Fibroblast of the conjunctiva (primary cell): ENCODE data around the gene RRP1.
"Not testable (repeated sequence)": the region's sequence is repeated elsewhere in the genome, so short reads cannot be mapped to it uniquely, and the experiment has no call there.

Experiments used
- DNase-seq: peaks from one replicate; pipeline ENCODE4 v3.0.0-alpha.2; 2010; ENCODE audit warnings: low read depth

Gene RRP1

DNA sequence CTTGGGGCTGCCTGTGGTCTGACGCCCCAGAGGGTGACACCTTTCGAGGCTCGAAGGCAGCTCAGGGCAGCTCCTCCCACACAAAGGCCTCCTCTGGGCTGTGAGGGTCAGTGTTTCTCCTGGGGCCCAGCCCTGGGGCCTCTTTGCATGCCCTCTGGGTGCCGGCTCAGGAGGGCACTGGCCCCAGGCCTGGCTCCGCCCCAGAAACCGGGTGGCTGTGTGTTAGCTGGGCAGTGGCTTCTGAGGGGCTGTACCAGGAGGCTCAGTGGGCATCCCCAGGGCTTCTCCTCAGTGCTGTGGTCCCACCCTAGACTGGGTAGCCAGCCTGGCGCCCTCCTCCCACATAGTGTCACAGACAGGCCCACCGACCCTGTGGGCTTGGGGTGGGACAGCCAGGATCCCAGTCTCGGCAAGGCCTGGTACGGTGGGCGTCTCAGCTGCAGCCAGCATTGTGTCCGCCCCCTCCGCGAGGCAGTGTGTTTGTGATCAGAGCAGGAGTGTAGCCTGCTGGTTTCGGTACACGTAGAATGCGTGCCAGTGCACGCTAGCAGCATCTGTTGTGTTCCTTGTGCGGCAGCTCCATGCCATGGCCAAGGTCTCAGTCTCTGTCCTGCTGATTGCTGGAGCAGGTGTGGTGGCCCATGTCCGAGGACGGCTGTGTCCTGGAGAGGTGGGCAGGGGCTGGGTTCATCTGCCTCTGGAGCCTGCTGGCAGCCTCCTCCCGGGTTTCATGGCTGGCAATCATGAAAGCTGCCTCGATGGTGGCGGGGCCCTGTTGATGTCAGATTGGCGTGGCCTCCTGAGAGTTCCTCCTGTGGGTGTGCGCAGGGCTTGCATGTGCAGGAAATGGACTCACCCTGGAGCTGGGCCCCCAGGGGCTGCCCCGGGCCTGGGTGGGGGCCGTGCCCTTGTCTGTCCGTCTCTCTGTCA, 28.0 kb downstream of the RRP1 start:
- no peak for DNase-seq

GRCh38 chr21:43818685-43819084, 29.3 kb downstream of the RRP1 start:
- DNase-seq, result no peak

DNA sequence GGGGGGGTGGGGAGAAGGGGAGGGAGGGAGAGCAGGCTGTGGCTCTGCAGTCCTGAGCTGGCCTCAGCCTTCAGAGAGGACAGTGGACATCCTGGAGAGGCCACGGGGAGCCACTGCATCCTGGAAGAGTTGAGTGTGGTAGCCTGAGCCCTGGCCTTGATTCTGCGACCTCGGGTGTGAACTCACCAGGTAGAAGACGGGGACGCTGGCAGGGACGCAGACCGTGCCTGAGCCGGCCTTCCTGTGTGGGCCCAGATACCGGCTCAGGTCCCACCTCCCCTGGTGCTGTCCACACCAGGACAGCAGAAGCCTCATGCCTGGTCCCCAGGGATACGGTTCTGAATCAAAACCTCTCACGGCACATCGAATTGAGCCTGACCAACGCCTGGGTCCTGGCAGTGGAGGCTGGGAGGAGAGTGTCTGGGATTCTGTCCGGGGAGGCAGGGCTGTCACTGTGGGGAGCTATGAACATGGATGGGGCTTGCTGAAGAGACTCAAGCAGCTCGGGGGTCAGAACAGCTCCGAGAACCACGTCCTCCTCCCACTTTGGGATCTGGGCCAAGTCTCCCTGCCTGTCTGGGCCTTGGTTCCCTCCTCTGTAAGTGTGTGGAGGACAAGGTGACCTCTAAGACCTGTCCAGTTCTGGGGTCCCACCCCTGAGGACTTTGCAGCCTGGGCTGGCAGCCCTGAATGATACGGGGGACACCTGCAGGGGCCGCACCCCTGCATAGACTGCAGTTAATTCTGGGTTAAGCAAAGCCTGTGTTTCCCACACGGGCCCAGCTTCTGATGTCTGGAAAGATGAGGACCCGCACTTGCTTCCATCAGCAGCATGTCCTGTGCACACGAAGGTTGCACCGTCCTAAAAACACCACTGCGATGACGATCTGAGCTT, 30.4 kb downstream of the RRP1 start:
- no peak for DNase-seq

- DNase-seq, result no peak
Measured at GRCh38 chr21:43820466-43820865, 31.1 kb downstream of the RRP1 start.

GRCh38 chr21:43822166-43822565, 32.8 kb downstream of the RRP1 start:
- not testable (repeated sequence) for DNase-seq

GRCh38 chr21:43822741-43823140, 33.4 kb downstream of the RRP1 start:
- DNase-seq, result not testable (repeated sequence)

DNA sequence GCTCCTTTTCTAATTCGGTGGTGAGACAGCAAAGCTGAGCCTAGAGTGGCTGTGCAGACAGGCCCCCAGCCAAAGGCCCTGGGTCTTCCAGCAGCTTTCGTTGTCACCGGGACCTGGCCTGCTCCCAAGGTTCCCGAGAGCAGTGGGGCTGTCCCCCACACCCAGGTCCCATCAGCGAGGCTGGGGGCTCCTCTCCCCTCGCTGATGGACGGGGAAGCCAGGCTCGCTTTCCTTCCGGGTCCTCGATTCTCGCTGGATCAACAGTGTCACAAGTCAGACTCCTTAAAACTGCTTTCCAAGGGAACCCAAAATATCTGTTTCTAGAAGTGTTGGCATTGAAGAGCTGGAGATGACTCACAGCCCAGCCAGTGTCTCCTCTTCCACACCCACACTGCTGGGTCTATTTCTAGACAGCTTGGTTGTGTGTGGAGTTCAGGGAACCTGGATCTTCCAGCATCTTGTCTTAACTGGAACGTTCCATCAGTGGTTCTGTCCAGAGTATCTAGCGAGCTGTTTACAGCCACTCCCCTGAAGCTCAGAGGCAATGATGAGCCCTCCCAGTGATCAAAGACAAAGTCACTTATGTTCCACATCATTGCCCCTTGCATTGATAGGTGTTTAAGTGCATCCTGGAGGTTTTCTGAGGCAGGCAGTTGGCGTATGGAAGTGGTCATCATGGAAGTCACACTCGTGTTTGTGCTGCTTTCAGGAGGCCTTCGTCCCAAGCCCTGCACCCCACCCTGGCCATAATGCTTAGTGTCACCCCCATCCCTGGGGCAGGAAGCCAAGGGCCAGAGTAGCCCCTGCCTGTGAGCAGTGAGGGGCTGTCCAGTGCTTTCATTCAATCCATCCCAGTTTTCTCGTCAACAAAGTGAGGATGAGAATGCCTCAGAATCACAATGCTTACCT, 35.2 kb downstream of the RRP1 start:
- DNase-seq, result peak; percentile 17

GRCh38 chr21:43825242-43825935, 36.0 kb downstream of the RRP1 start:
- DNase-seq, result no peak

GRCh38 chr21:43825936-43826622, 36.7 kb downstream of the RRP1 start:
- no peak for DNase-seq

DNA sequence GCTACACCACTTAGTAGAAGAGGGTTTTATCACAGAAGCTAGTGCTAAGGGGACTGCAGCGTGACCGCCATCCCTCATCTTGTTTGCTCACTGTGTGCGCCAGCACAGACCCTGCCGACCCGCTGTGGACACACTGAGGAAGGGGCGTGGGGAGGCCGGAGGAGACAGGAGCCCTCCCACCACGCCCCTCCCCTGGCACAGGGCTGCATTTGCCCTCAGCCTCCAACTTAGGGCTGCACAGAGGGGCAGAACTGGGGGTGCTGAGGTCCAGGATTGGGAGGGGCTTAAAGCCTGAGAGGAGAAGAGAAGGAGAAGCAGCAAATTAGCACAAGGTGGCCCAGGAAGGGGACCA, 37.2 kb downstream of the RRP1 start:
- no peak for DNase-seq

DNA sequence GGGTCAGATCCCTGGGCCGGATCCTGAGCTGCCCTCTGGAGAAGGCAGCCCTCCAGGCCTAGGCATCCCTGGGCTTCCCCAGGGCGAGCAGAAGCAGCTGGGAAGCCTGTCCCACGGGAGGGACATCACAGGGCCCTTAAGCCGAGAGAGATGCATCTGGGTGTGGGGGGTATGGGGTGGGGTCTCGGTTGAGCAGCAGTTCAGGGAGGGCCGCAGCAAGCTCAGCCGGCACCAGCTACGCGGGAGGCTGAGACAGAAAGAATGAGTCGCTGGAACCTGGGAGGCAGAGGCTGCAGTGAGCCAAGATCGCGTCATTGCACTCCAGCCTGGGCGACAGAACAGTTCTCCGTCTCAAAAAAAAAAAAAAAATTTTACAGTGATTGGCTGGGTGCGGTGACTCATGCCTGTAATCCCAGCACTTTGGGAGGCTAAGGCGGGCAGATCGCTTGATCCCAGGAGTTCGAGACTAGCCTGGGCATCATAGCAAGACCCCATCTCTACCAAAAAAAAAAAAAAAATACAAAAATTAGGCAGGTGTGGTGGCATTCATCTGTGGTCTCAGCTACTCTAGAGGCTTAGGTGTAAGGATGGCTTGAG, 37.7 kb downstream of the RRP1 start:
- DNase-seq, result peak; percentile 9

GRCh38 chr21:43829161-43829560, 39.8 kb downstream of the RRP1 start:
- no peak for DNase-seq

- DNase-seq, result no peak
Measured at GRCh38 chr21:43829575-43830119, 40.3 kb downstream of the RRP1 start.

DNA sequence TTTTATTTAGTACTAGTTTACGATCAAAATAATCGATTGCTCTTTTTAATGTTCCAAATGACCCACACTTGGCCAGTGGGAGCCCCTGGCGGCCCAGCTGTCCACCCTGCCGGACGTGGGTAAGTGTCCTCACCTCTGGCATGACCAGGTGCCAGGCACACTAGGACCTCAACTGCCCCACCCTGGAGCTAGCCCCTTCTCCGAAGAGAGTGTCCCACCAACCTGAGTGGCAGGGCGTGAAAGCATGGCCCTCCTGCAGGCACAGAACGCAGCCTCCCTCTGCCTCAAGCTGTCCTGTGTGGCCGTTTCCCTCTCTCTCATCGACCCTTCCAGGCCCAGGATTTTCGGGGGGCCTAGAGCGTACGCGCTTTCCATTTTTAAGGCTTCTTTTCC, 42.8 kb downstream of the RRP1 start:
- no peak for DNase-seq

GRCh38 chr21:43832648-43833047, 43.3 kb downstream of the RRP1 start:
- no peak for DNase-seq

- no peak for DNase-seq
Measured at GRCh38 chr21:43834146-43834905, 44.9 kb downstream of the RRP1 start.

- no peak for DNase-seq
Measured at GRCh38 chr21:43835050-43835449, 45.7 kb downstream of the RRP1 start.

GRCh38 chr21:43835861-43836260, 46.5 kb downstream of the RRP1 start:
- DNase-seq, result no peak

GRCh38 chr21:43836616-43837015, 47.2 kb downstream of the RRP1 start:
- DNase-seq, result no peak
